ENCODE measurements around the gene EXOSC7. TPM values are rescaled to one million over a fixed set of nuclear protein-coding genes. Genes with fewer than 3 reads are reported as not detected.

The EXOSC7 gene
- total and polyA plus RNA-seq, 2 donors (not counting 3 experiments of a cell fraction or from before 2014, with no cell fraction given) = 44.5 to 53.8 TPM

GRCh38 chr3:44931791-44932190, 44.3 kb upstream of the EXOSC7 start:
- CTCF ChIA-PET = interaction anchor here (1.7 kb wide), 1 partner anchor 44 kb away, joined by 5 read pairs; the partner anchor contains the start of genes EXOSC7 and ZDHHC3
- POLR2A ChIA-PET = no interaction called here
- peaks cover 0 to 24% of the 10 kb centered on the region in 2 experiments for H3K36me3 ChIP-seq (ENCODE audit: control insufficient read depth in 2 of 2, extremely low read depth in 1 of 2, insufficient read depth in 2 of 2, low read length in 2 of 2)

GRCh38 chr3:44932271-44932670, 43.8 kb upstream of the EXOSC7 start:
- Histone ChIP-seq H3K4me1 (ENCODE audit: control insufficient read depth, extremely low read depth, insufficient read depth, low read length) (peaks cover 14% of the 10 kb centered on the region), H2AFZ (ENCODE audit: low read depth, low read length) (no peak overlapping the region), H3K4me3 (replicated peaks in 1 of 3; ENCODE audit: insufficient read depth in 1 of 3, low read depth in 1 of 3, low read length in 3 of 3) (no peak overlapping the region), H3K9me1 (replicated peaks; ENCODE audit: control insufficient read depth, extremely low read depth, insufficient read depth, low read length) (no peaks in the 10 kb centered on the region), H3K9me3 (replicated peaks; ENCODE audit: control insufficient read depth, insufficient read depth, low read length) (no peaks in the 10 kb centered on the region), H3K36me3 (ENCODE audit: control insufficient read depth in 2 of 2, extremely low read depth in 1 of 2, insufficient read depth in 2 of 2, low read length in 2 of 2) (peaks cover 0 to 22% of the 10 kb centered on the region in 2 experiments), H3K27me3 (ENCODE audit: control insufficient read depth in 2 of 2, insufficient read depth in 2 of 2, low read length in 2 of 2) (no peaks in the 10 kb centered on the region), H3K27ac (ENCODE audit: insufficient read depth, low read depth, low read length) (peak overlapping the region; percentile 65), H3K9ac (replicated peaks; ENCODE audit: extremely low read depth, insufficient read depth, low read length) (no peak overlapping the region), H3K4me2 (ENCODE audit: insufficient read depth, low read length) (no peak overlapping the region), H3K79me2 (ENCODE audit: control insufficient read depth, insufficient read depth, low read length) (no peaks in the 10 kb centered on the region), H4K20me1 (replicated peaks; ENCODE audit: control insufficient read depth, extremely low read depth, insufficient read depth, low read length) (no peaks in the 10 kb centered on the region)
- no peak for DNase-seq (ENCODE audit: low read depth, low spot score)
- no TSS peak for BruUV-seq (replicated peaks)
- dilution Hi-C loops (cut with MboI; ENCODE audit: extremely low pct_ligation_motif_present, low sequenced_read_pairs) = no loop called here
- ChIA-PET POLR2A (no interaction called here), CTCF (interaction anchor here (1.7 kb wide), 1 partner anchor 44 kb away, joined by 5 read pairs; the partner anchor contains the start of genes EXOSC7 and ZDHHC3)
- intact Hi-C loops (cut with micrococcal nuclease) = loop anchor here (2.0 kb wide), 1 partner anchor 43 kb away; no protein-coding TSS in a partner anchor
- no peak for FAIRE-seq
- TF ChIP-seq MYC (IDR thresholded peaks at IDR 0.05; ENCODE audit: low read depth, low read length) (no peak), FOS (IDR thresholded peaks at IDR 0.05; ENCODE audit: borderline replicate concordance, insufficient read depth, low read length) (no peak), EZH2 (IDR thresholded peaks at IDR 0.05; ENCODE audit: borderline replicate concordance, low read depth, low read length, severe bottlenecking) (no peak), JUN (IDR thresholded peaks at IDR 0.05; ENCODE audit: borderline replicate concordance, insufficient read depth, insufficient read length, low read depth) (no peak), POLR2A (IDR thresholded peaks at IDR 0.05; ENCODE audit: low read depth, low read length) (no peak)
- TF ChIP-seq, protein P1, sequence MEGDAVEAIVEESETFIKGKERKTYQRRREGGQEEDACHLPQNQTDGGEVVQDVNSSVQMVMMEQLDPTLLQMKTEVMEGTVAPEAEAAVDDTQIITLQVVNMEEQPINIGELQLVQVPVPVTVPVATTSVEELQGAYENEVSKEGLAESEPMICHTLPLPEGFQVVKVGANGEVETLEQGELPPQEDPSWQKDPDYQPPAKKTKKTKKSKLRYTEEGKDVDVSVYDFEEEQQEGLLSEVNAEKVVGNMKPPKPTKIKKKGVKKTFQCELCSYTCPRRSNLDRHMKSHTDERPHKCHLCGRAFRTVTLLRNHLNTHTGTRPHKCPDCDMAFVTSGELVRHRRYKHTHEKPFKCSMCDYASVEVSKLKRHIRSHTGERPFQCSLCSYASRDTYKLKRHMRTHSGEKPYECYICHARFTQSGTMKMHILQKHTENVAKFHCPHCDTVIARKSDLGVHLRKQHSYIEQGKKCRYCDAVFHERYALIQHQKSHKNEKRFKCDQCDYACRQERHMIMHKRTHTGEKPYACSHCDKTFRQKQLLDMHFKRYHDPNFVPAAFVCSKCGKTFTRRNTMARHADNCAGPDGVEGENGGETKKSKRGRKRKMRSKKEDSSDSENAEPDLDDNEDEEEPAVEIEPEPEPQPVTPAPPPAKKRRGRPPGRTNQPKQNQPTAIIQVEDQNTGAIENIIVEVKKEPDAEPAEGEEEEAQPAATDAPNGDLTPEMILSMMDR (IDR thresholded peaks at IDR 0.05; ENCODE audit: extremely low read depth in 1 of 2, insufficient read depth in 1 of 2, low read depth in 1 of 2, low read length in 2 of 2) = no peak

More at GRCh38 chr3:44931791-44932190, 44.3 kb upstream of the EXOSC7 start:
- no peak overlapping the region for H3K4me2 ChIP-seq (ENCODE audit: insufficient read depth, low read length)
- BruUV-seq (replicated peaks) = no TSS peak
- H3K9me1 ChIP-seq (replicated peaks; ENCODE audit: control insufficient read depth, extremely low read depth, insufficient read depth, low read length) = no peaks in the 10 kb centered on the region
- DNase-seq (ENCODE audit: low read depth, low spot score) (no peak), FAIRE-seq (no peak)
- no peaks in the 10 kb centered on the region for H4K20me1 ChIP-seq (replicated peaks; ENCODE audit: control insufficient read depth, extremely low read depth, insufficient read depth, low read length)
- intact Hi-C loops (cut with micrococcal nuclease) = loop anchor here (2.0 kb wide), 1 partner anchor 43 kb away; no protein-coding TSS in a partner anchor
- H3K27me3 ChIP-seq (ENCODE audit: control insufficient read depth in 2 of 2, insufficient read depth in 2 of 2, low read length in 2 of 2) = no peaks in the 10 kb centered on the region
- dilution Hi-C loops (cut with MboI; ENCODE audit: extremely low pct_ligation_motif_present, low sequenced_read_pairs) = no loop called here
- H3K9me3 ChIP-seq (replicated peaks; ENCODE audit: control insufficient read depth, insufficient read depth, low read length) = no peaks in the 10 kb centered on the region
- H2AFZ ChIP-seq (ENCODE audit: low read depth, low read length) = no peak overlapping the region
- no peak for TF ChIP-seq MAX (IDR thresholded peaks at IDR 0.05; ENCODE audit: insufficient read depth, insufficient read length)
- TF ChIP-seq MYC (IDR thresholded peaks at IDR 0.05; ENCODE audit: low read depth, low read length) = no peak
- TF ChIP-seq POLR2A (IDR thresholded peaks at IDR 0.05; ENCODE audit: low read depth, low read length) = no peak
- no peak for TF ChIP-seq FOS (IDR thresholded peaks at IDR 0.05; ENCODE audit: borderline replicate concordance, insufficient read depth, low read length)
- no peak for TF ChIP-seq EZH2 (IDR thresholded peaks at IDR 0.05; ENCODE audit: borderline replicate concordance, low read depth, low read length, severe bottlenecking)
- TF ChIP-seq JUN (IDR thresholded peaks at IDR 0.05; ENCODE audit: borderline replicate concordance, insufficient read depth, insufficient read length, low read depth) = no peak
- TF ChIP-seq POLR2AphosphoS5 (IDR thresholded peaks at IDR 0.05; ENCODE audit: insufficient read depth, low read depth, low read length) = no peak
- peaks cover 14% of the 10 kb centered on the region for H3K4me1 ChIP-seq (ENCODE audit: control insufficient read depth, extremely low read depth, insufficient read depth, low read length)
- no peak overlapping the region for H3K9ac ChIP-seq (replicated peaks; ENCODE audit: extremely low read depth, insufficient read depth, low read length)
- no peak overlapping the region for H3K27ac ChIP-seq (ENCODE audit: insufficient read depth, low read depth, low read length)
- no peaks in the 10 kb centered on the region for H3K79me2 ChIP-seq (ENCODE audit: control insufficient read depth, insufficient read depth, low read length)
- H3K4me3 ChIP-seq (replicated peaks in 1 of 3; ENCODE audit: insufficient read depth in 1 of 3, low read depth in 1 of 3, low read length in 3 of 3) = no peak overlapping the region

Data from endothelial cell of umbilical vein (primary cell).